K562 (cell line): ENCODE data around the gene MAD2L1. TPM values are rescaled to one million over a fixed set of nuclear protein-coding genes. Genes with fewer than 3 reads are reported as not detected.

Source experiments
- ATAC-seq: fragments of 200-7000 bp; cut with Tn5 transposase; 3 replicates; pipeline ENCODE4 v1.9.1; 2020; ENCODE audit warnings: moderate library complexity
- BruUV-seq: library from RNA; stranded (reverse); fragments of 400-500 nt; replicated peaks from 2 replicates; lab custom pipeline; 2021; lab: Mats Ljungman, UMichigan
- CTCF ChIA-PET: fragments of 300-600 bp; formaldehyde crosslinking; extraction: SDS; loops from one replicate; lab custom pipeline; 2021; ENCODE audit warnings: low intra/inter-chr PET ratio; lab: Yijun Ruan, JAX
- POLR2A ChIA-PET: fragments of 300-600, 350-650 bp; sonication (Branson Sonifier 250); formaldehyde crosslinking; extraction: SDS; loops from one replicate; lab custom pipeline; 2021; ENCODE audit warnings: antibody characterized with exemption, inconsistent platforms; lab: Yijun Ruan, JAX
- DNase-seq, 4 experiments: peaks; one replicate each; pipeline versions ENCODE4 v3.0.0 to v3.0.0-alpha.2; 2011 to 2018; ENCODE audit warnings: low spot score in 3 of 4, mixed read lengths in 3 of 4; ENCODE audit errors: extremely low read depth in 1 of 4
- FAIRE-seq: peaks from 2 replicates; lab custom pipeline; 2011; peaks lifted over from hg19 to GRCh38; lab: Jason Lieb, UNC
- H2AFZ ChIP-seq: 2 replicates; pipeline ENCODE4 v1.6.0; 2011; ENCODE audit warnings: low read depth, low read length, control low read depth, inconsistent platforms
- H3K27ac ChIP-seq: fragments of 200-600 bp; 3 replicates; pipeline ENCODE4 v1.8.0; 2011; ENCODE audit warnings: low read depth, mild to moderate bottlenecking, control low read depth, inconsistent platforms, low read length, moderate library complexity, mixed read lengths; ENCODE audit errors: extremely low read depth
- H3K27me3 ChIP-seq, 2 experiments: fragments of 300-600 bp in 1 of 2; 2 replicates in 1 of 2; 3 replicates in 1 of 2; pipeline versions ENCODE4 v1.6.0 to v1.8.0; 2011; ENCODE audit warnings: inconsistent platforms in 2 of 2, low read length in 2 of 2, mild to moderate bottlenecking in 1 of 2, mixed read lengths in 1 of 2, moderate library complexity in 1 of 2; ENCODE audit not compliant: control insufficient read depth in 2 of 2, insufficient read depth in 2 of 2
- H3K36me3 ChIP-seq: fragments of 300-600 bp; 3 replicates; pipeline ENCODE4 v1.8.0; 2011; ENCODE audit warnings: mild to moderate bottlenecking, low read length, inconsistent platforms; ENCODE audit not compliant: control insufficient read depth, insufficient read depth
- H3K4me1 ChIP-seq, 2 experiments: fragments of 200-600 bp in 1 of 2; replicated peaks in 1 of 2; 2 replicates in 1 of 2; 3 replicates in 1 of 2; pipeline versions ENCODE4 v1.5.1 to v1.8.0; 2011; ENCODE audit warnings: inconsistent platforms in 2 of 2, low read length in 2 of 2, mild to moderate bottlenecking in 1 of 2, mixed read lengths in 1 of 2, moderate library complexity in 1 of 2; ENCODE audit not compliant: control insufficient read depth in 2 of 2, insufficient read depth in 2 of 2
- H3K4me2 ChIP-seq: 2 replicates; pipeline ENCODE4 v1.6.1; 2011; ENCODE audit warnings: low read length, control low read depth, inconsistent platforms, mixed read lengths; ENCODE audit not compliant: insufficient read depth
- H3K4me3 ChIP-seq: fragments of 200-600 bp; sonication (generic), shearing (Covaris generic); 2 replicates; pipeline ENCODE4 v1.5.1; 2016; ENCODE audit warnings: control low read depth, inconsistent platforms
- H3K79me2 ChIP-seq: fragments of 200-600 bp; 3 replicates; pipeline ENCODE4 v1.8.0; 2011; ENCODE audit warnings: low read length, inconsistent platforms; ENCODE audit not compliant: control insufficient read depth, insufficient read depth
- H3K9ac ChIP-seq, 2 experiments: 2 replicates each; pipeline versions ENCODE4 v1.6.0 to v1.6.1; 2011; ENCODE audit warnings: low read depth in 2 of 2, low read length in 2 of 2, control low read depth in 1 of 2, inconsistent platforms in 1 of 2, mild to moderate bottlenecking in 1 of 2, mixed read lengths in 1 of 2; ENCODE audit not compliant: insufficient read depth in 1 of 2
- H3K9me1 ChIP-seq: one replicate; pipeline ENCODE4 v1.6.0; 2011; ENCODE audit warnings: inconsistent platforms, mild to moderate bottlenecking, low read length, moderate library complexity; ENCODE audit not compliant: control insufficient read depth, insufficient read depth
- H3K9me3 ChIP-seq: replicated peaks from 2 replicates; pipeline ENCODE4 v1.5.1; 2011; ENCODE audit warnings: low read depth, low read length, inconsistent platforms; ENCODE audit not compliant: control insufficient read depth, insufficient read depth
- H4K20me1 ChIP-seq: replicated peaks from 2 replicates; pipeline ENCODE4 v1.6.1; 2011; ENCODE audit warnings: low read length, inconsistent platforms, mixed read lengths; ENCODE audit not compliant: control insufficient read depth, insufficient read depth
- ATF6 ChIP-seq: sonication (generic); formaldehyde crosslinking; IDR thresholded peaks from 2 replicates; pipeline ENCODE4 v1.4.0; 2020; ENCODE audit warnings: mild to moderate bottlenecking, missing genetic modification reagents
- ATF7 ChIP-seq: fragments of 450-650 bp; IDR thresholded peaks from 2 replicates; pipeline ENCODE4 v1.7.1; 2014; ENCODE audit warnings: mild to moderate bottlenecking, moderate library complexity
- CC2D1A ChIP-seq: fragments of 450-650 bp; IDR thresholded peaks from 2 replicates; pipeline ENCODE4 v1.6.1; 2017; ENCODE audit warnings: mild to moderate bottlenecking
- CREM ChIP-seq: IDR thresholded peaks from 2 replicates; pipeline ENCODE4 v1.6.1; 2014; ENCODE audit warnings: antibody characterized with exemption, low read depth
- FUS ChIP-seq: fragments of 200-400 bp; formaldehyde crosslinking; optimal IDR thresholded peaks from 2 replicates; pipeline ENCODE3; 2017; ENCODE audit warnings: low read depth, low read length
- GATAD2A ChIP-seq: fragments of 450-650 bp; IDR thresholded peaks from 2 replicates; pipeline ENCODE4 v1.6.1; 2017
- RCOR1 ChIP-seq, 2 experiments: IDR thresholded peaks; 2 replicates each; pipeline ENCODE4 v1.6.1; 2012; ENCODE audit warnings: low read depth in 2 of 2, low read length in 2 of 2, borderline replicate concordance in 1 of 2, improper control_type of control experiment in 1 of 2
- RERE ChIP-seq: sonication (generic); formaldehyde crosslinking; IDR thresholded peaks from 2 replicates; pipeline ENCODE4 v1.8.0; 2023; ENCODE audit warnings: missing genetic modification reagents, mild to moderate bottlenecking, borderline replicate concordance
- SIRT6 ChIP-seq: IDR thresholded peaks from one replicate; pipeline ENCODE4 v1.6.1; 2012; ENCODE audit warnings: low read depth, mild to moderate bottlenecking, control low read depth, inconsistent platforms, low read length, moderate library complexity
- SIX5 ChIP-seq, 2 experiments: IDR thresholded peaks; 2 replicates each; pipeline ENCODE4 v1.6.1; 2011; ENCODE audit warnings: low read length in 2 of 2, borderline replicate concordance in 1 of 2, low read depth in 1 of 2, mild to moderate bottlenecking in 1 of 2, moderate library complexity in 1 of 2; ENCODE audit not compliant: insufficient read depth in 1 of 2
- USF1 ChIP-seq: sonication (generic); formaldehyde crosslinking; IDR thresholded peaks from 2 replicates; pipeline ENCODE4 v1.9.0; 2022; ENCODE audit warnings: mild to moderate bottlenecking, missing genetic modification reagents
- ZNF197 ChIP-seq: fragments of 200-800 bp; sonication (Bioruptor generic); IDR thresholded peaks from 2 replicates; pipeline ENCODE4 v1.6.1; 2016; ENCODE audit warnings: low read depth, missing genetic modification characterization, missing compliant biosample characterization
- ZNF347 ChIP-seq: fragments of 450-650 bp; formaldehyde crosslinking; IDR thresholded peaks from 2 replicates; pipeline ENCODE4 v1.4.0; 2020; ENCODE audit warnings: low read depth, mild to moderate bottlenecking, moderate library complexity
- WGBS: fragments of 100-300 bp; shearing (Covaris generic); methylation state at CpG from one replicate; pipeline ENCODE4 v1.1.6; 2016; ENCODE audit warnings: low coverage, mixed read lengths; ENCODE audit not compliant: insufficient coverage; ENCODE audit errors: missing lambda C conversion rate; 5-methylcytosine and 5-hydroxymethylcytosine counted together
- in situ Hi-C: fragments of 300-500 bp; cut with MboI; formaldehyde crosslinking; loops from 4 replicates; pipeline ENCODE4 v1.15.0; 2018; ENCODE audit warnings: inconsistent platforms, mixed read lengths
- intact Hi-C: fragments of 100-400 bp; cut with micrococcal nuclease; formaldehyde crosslinking; loops from 2 replicates; pipeline ENCODE4 v1.14.2; 2022
- polyA plus RNA-seq, 8 experiments: library from polyadenylated mRNA; depleted of rRNA in 4 of 8; stranded (reverse) in 5 of 8; unstranded in 3 of 8; fragments of >200 nt; fragmentation: Nextera tagmentation in 2 of 8; fragmentation: Illumina TruSeq in 1 of 8; extraction: Ambion mirVana in 2 of 8; extraction: Trizol in 1 of 8; gene quantifications; 2 replicates each; pipeline versions ENCODE4 v1.2.1 to v1.2.3, GENCODE V29; 2011 to 2014; ENCODE audit warnings: inconsistent platforms in 1 of 8, missing spikeins in 1 of 8
- total RNA-seq, 7 experiments: library from RNA; depleted of rRNA in 6 of 7; stranded (reverse); fragments of >200 nt in 6 of 7; fragmentation: Illumina TruSeq in 2 of 7; extraction: Trizol in 2 of 7; gene quantifications; 2 replicates each; pipeline versions ENCODE4 v1.2.1 to v1.2.3, GENCODE V29; 2011 to 2021; ENCODE audit warnings: low replicate concordance in 1 of 7

MAD2L1 gene
- total and polyA plus RNA-seq, 9 of the 15 experiments (the other 6 are each of a cell fraction or from before 2014, with no cell fraction given), result 75.0 to 494 (median 129) TPM

- TF ChIP-seq ZNF347 (CRISPR knock-in tag), result no peak
- TF ChIP-seq CC2D1A, result no peak
- TF ChIP-seq ZNF197 (CRISPR knock-in tag), result no peak
Observed at GRCh38 chr4:120079839-120080520, 13.3 kb upstream of the MAD2L1 start (continued).

- in situ Hi-C loops, result no loop called here
- H3K27me3 ChIP-seq, result no peaks in the 10 kb centered on the region
- H3K9me1 ChIP-seq, result no peaks in the 10 kb centered on the region
- no peaks in the 10 kb centered on the region for H3K36me3 ChIP-seq
- BruUV-seq, result no TSS peak
- ATAC-seq, result no peak
- intact Hi-C loops, result loop anchor here (10.0 kb wide), 1 partner anchor 1177 kb away; no protein-coding TSS in a partner anchor
- no peaks in the 10 kb centered on the region for H3K79me2 ChIP-seq
- POLR2A ChIA-PET, result interaction anchor here (1.2 kb wide), 1 partner anchor 16 kb away, joined by 3 read pairs; no protein-coding TSS in a partner anchor
- DNase-seq, result no peak
- 0% methylated on average over 1 of the region's 1 CpG for WGBS
- FAIRE-seq, result no peak
- H3K4me2 ChIP-seq, result no peak overlapping the region
- H3K9ac ChIP-seq, result no peak overlapping the region
- no peaks in the 10 kb centered on the region for H3K9me3 ChIP-seq
- no peaks in the 10 kb centered on the region for H4K20me1 ChIP-seq
- CTCF ChIA-PET, result no interaction called here
- H3K27ac ChIP-seq, result no peak overlapping the region
- H3K4me1 ChIP-seq, result no peaks in the 10 kb centered on the region
- no peak overlapping the region for H3K4me3 ChIP-seq
- no peak overlapping the region for H2AFZ ChIP-seq
- TF ChIP-seq SIX5 (IDR thresholded peaks at IDR 0.05; ENCODE audit: borderline replicate concordance in 1 of 2, insufficient read depth in 1 of 2, low read depth in 1 of 2, low read length in 2 of 2) (no peak), ATF7 (no peak), CREM (no peak), RCOR1 (IDR thresholded peaks at IDR 0.05; ENCODE audit: borderline replicate concordance in 1 of 2, low read depth in 2 of 2, low read length in 2 of 2) (no peak), SIRT6 (no peak), GATAD2A (no peak), RERE (CRISPR knock-in tag) (no peak), USF1 (no peak), FUS (no peak), ATF6 (no peak)
Observed at GRCh38 chr4:120078216-120078615, 11.6 kb upstream of the MAD2L1 start.
